Heart right ventricle (tissue), 16 donors: Measurements from ENCODE around the gene ATXN7. TPM values are rescaled to one million over a fixed set of nuclear protein-coding genes. Genes with fewer than 3 reads are reported as not detected.

Source experiments
- ATAC-seq, 8 donors: fragments of 200-7000 bp; cut with Tn5 transposase; one replicate each; pipeline ENCODE4 v1.9.1; 2020; ENCODE audit warnings: mild to moderate bottlenecking in 8 of 8, moderate library complexity in 8 of 8, moderate number of reproducible peaks in 1 of 8
- DNase-seq, 2 donors: peaks; one replicate each; pipeline ENCODE4 v3.0.0-alpha.2; 2020
- H3K27ac ChIP-seq, 10 donors: fragments of 200-600 bp; sonication (generic) in 2 of 10; one replicate each; pipeline versions ENCODE4 v1.5.0 to v1.8.0; 2020 to 2022; ENCODE audit warnings: mild to moderate bottlenecking in 3 of 10
- H3K27me3 ChIP-seq, 7 donors: fragments of 200-600 bp; one replicate each; pipeline ENCODE4 v1.8.0; 2021 to 2022; ENCODE audit warnings: mild to moderate bottlenecking in 2 of 7
- H3K36me3 ChIP-seq, 9 donors: fragments of 200-600 bp; sonication (generic) in 1 of 9; one replicate each; pipeline versions ENCODE4 v1.5.0 to v1.8.0; 2020 to 2022; ENCODE audit warnings: mild to moderate bottlenecking in 2 of 9
- H3K4me1 ChIP-seq, 9 donors: fragments of 200-600 bp; sonication (generic) in 1 of 9; one replicate each; pipeline versions ENCODE4 v1.5.0 to v1.8.0; 2020 to 2022; ENCODE audit warnings: mild to moderate bottlenecking in 4 of 9
- H3K4me3 ChIP-seq, 10 donors: fragments of 200-600 bp; sonication (generic) in 2 of 10; one replicate each; pipeline versions ENCODE4 v1.5.0 to v1.8.0; 2020 to 2022; ENCODE audit warnings: mild to moderate bottlenecking in 7 of 10, moderate library complexity in 2 of 10
- H3K9me3 ChIP-seq, 11 donors: fragments of 200-600 bp in 10 of 11; sonication (generic) in 2 of 11; one replicate each; pipeline versions ENCODE4 v1.5.0 to v1.8.0; 2013 to 2022; ENCODE audit warnings: mild to moderate bottlenecking in 2 of 11, control low read depth in 1 of 11, moderate library complexity in 1 of 11
- WGBS, 2 donors: extraction: QIAGEN DNeasy Blood & Tissue Kit; methylation state at CpG; one replicate each; pipeline ENCODE4 v1.1.7; 2013; ENCODE audit warnings: inconsistent platforms in 1 of 2; 5-methylcytosine and 5-hydroxymethylcytosine counted together
- intact Hi-C, 10 donors: fragments of 100-400 bp; cut with DNase I; formaldehyde crosslinking; loops; one replicate each; pipeline versions ENCODE4 v1.11.1 to v1.14.2; 2022
- polyA plus RNA-seq, 2 donors: library from polyadenylated mRNA; stranded (reverse); fragments of 200-250 nt; gene quantifications; one replicate each; pipeline ENCODE4 v1.2.3, GENCODE V29; 2013
- total RNA-seq, 10 donors: library from RNA; stranded (reverse); fragmentation: NEBNext Ultra II Directional in 3 of 10; extraction: Animal tissue kit (Norgen Biotek cat#: 25700) in 3 of 10; gene quantifications; one replicate each; pipeline versions ENCODE4 v1.2.1 to v1.2.4, GENCODE V29; 2021 to 2023
- TF ChIP-seq, protein P1 (sequence below), 9 donors: fragments of 200-600 bp; sonication (generic) in 2 of 9; IDR thresholded peaks; one replicate each; pipeline versions ENCODE4 v1.5.0 to v1.8.0; 2021 to 2022; ENCODE audit warnings: antibody characterized with exemption in 9 of 9, mild to moderate bottlenecking in 5 of 9, moderate library complexity in 1 of 9
- donor health status: Arrhythmogenic right ventricular cardiomyopathy.
- donor health status: ischemic (EF 13 %, LVEDD 7.1; RV severe dilation, severe dysfunction).
- donor health status: healthy with polysubstance abuse.
- donor health status: DM: no; HTN: yes; CAD: no.
- donor health status: DM: no; HTN: no; CAD: no.
- donor health status: ischemic (EF 25% LVEDD 6.9; RV normal size, moderate dysfunction).
- donor health status: ischemic (EF 25% LVEDD 5.7; RV mildly dilated, moderate dysfunction).
- donor health status: healthy.
- donor health status: DM: yes; HTN: yes; CAD: no.
- donor health status: Ischemic cardiomyopathy.
- donor health status: ischemic (EF 35%, LVEDD 5.7; RV mildly dilated, moderate dysfunction).
- donor health status: nonischemic (EF 11% LVEDD 7.7; RV severe dilation, severe dysfunction).
- donor health status: DM: yes; HTN: yes; CAD: no.
- donor health status: PGD.
- donor health status: ischemic (EF 29% LVEDD 5.4; RV normal size, mild dysfunction).
- donor health status: nonischemic (EF 23%, LVEDD 6.1; RV moderate dilation, normal function).

The ATXN7 gene
- total and polyA plus RNA-seq, 12 donors: 1.7 to 31.0 (median 19.6) TPM

DNA sequence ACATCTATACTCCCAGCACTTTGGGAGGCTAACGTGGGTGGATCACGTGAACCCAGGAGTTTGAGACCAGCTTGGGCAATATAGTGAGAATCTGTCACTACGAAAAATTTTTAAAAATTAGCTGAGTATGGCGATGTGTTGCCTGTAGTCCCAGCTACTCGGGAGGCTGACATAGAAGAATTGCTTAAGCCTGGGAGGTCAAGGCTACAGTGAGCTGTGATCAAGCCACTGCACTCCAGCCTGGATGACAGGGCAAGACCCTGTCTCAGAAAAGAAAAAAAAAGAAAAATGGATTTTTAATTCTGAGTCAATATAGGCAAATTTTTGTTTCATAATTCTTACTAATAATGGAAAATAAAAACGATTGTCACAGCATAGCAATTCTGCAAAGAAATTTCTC, 31.3 kb upstream of the ATXN7 start:
- Histone ChIP-seq H3K4me1 (no peaks in the 10 kb centered on the region), H3K27ac (no peak overlapping the region), H3K36me3 (peaks cover 0 to 97% (median 21%) of the 10 kb centered on the region in 9 donors), H3K4me3 (no peak overlapping the region), H3K9me3 (no peaks in the 10 kb centered on the region), H3K27me3 (no peaks in the 10 kb centered on the region)
- ATAC-seq (no peak), DNase-seq (no peak)
- intact Hi-C loops: no loop called here
- TF ChIP-seq, protein P1, sequence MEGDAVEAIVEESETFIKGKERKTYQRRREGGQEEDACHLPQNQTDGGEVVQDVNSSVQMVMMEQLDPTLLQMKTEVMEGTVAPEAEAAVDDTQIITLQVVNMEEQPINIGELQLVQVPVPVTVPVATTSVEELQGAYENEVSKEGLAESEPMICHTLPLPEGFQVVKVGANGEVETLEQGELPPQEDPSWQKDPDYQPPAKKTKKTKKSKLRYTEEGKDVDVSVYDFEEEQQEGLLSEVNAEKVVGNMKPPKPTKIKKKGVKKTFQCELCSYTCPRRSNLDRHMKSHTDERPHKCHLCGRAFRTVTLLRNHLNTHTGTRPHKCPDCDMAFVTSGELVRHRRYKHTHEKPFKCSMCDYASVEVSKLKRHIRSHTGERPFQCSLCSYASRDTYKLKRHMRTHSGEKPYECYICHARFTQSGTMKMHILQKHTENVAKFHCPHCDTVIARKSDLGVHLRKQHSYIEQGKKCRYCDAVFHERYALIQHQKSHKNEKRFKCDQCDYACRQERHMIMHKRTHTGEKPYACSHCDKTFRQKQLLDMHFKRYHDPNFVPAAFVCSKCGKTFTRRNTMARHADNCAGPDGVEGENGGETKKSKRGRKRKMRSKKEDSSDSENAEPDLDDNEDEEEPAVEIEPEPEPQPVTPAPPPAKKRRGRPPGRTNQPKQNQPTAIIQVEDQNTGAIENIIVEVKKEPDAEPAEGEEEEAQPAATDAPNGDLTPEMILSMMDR (IDR thresholded peaks at IDR 0.05): no peak
- 88 to 94% methylated on average over 6 of the region's 6 CpGs for WGBS, 2 donors

DNA sequence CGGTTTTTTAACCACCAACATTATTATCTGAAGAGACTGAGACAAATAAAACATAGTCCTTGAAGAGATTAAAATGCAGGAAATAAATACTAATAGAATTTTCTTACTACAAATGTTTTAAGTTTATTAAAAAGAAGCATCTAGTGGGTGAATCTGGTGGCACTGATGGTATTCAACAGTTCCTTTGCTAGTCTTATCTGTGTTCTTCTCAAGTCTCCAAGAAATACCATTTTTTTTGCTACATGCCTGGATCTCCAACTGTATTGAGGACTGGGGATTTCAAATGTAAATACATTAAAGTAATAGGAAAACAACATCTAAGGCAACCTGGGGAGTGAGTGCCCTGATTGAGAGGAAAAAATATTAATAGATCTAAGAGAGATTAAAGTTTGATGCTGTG, 22.0 kb upstream of the ATXN7 start:
- DNase-seq: no peak
- WGBS, 2 donors: 2 to 46% methylated on average over 1 of the region's 1 CpG
- Histone ChIP-seq H3K27ac (no peak overlapping the region), H3K9me3 (peaks cover 0 to 11% (median 0%) of the 10 kb centered on the region in 11 donors), H3K27me3 (no peaks in the 10 kb centered on the region), H3K36me3 (peaks cover 0 to 12% (median 0%) of the 10 kb centered on the region in 9 donors), H3K4me1 (peaks cover 0 to 8% (median 0%) of the 10 kb centered on the region in 9 donors), H3K4me3 (no peak overlapping the region)
- ATAC-seq: no peak
- TF ChIP-seq, protein P1 (IDR thresholded peaks at IDR 0.05): no peak
- intact Hi-C loops: loop anchor here in 1 of 10 donors (10.0 kb wide), 1 partner anchor 153 kb away; no protein-coding TSS in a partner anchor

DNA sequence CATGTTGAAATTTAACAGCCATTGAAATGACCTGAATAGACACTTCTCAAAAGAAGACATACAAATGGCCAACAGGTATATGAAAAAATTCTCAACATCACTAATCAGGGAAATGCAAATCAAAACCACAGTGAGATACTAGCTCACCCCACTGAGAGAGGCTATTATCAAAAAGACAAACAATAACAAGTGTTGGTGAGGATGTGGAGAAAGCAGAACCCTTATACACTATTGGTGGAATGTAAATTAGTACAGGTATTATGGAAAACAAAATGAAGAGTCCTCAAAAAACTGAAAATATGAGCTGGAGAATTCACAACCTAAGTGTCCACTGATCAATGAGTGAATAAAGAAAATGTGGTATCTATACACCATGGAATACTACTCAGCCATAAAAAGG, 21.5 kb upstream of the ATXN7 start:
- intact Hi-C loops: loop anchor here in 1 of 10 donors (10.0 kb wide), 1 partner anchor 153 kb away; no protein-coding TSS in a partner anchor
- no peak overlapping the region for H3K27ac ChIP-seq
- DNase-seq (no peak), ATAC-seq (no peak)
- H3K27me3 ChIP-seq: no peaks in the 10 kb centered on the region
- TF ChIP-seq, protein P1 (IDR thresholded peaks at IDR 0.05): no peak
- peaks cover 0 to 8% (median 0%) of the 10 kb centered on the region in 9 donors for H3K36me3 ChIP-seq
- peaks cover 0 to 8% (median 0%) of the 10 kb centered on the region in 9 donors for H3K4me1 ChIP-seq
- H3K9me3 ChIP-seq: peaks cover 0 to 11% (median 0%) of the 10 kb centered on the region in 11 donors
- H3K4me3 ChIP-seq: no peak overlapping the region

DNA sequence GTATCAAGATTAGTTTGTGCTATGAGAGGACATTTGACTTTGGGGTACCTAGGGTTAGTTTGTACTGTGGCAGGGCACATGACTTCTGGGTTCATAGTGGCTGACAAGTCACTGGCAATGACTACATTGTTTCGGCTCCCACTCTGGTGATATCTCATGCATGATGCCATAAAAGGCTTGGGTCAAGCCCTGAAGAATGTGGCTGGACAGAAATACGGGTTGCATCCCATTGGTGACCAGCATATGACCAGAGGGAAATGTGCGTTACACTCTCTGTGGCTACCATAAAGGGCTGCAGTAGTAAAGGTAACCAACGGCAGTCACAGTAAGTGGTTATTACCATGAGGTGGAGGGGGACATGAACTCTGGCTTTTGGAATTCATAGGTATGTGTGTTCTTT, 18.5 kb upstream of the ATXN7 start:
- ATAC-seq (no peak), DNase-seq (no peak)
- whole genome bisulfite sequencing, 2 donors: 80 to 82% methylated on average over 4 of the region's 4 CpGs
- Histone ChIP-seq H3K4me1 (peaks cover 0 to 11% (median 0%) of the 10 kb centered on the region in 9 donors), H3K4me3 (no peak overlapping the region), H3K27ac (no peak overlapping the region), H3K27me3 (no peaks in the 10 kb centered on the region), H3K9me3 (peaks cover 0 to 11% (median 0%) of the 10 kb centered on the region in 11 donors), H3K36me3 (no peaks in the 10 kb centered on the region)
- TF ChIP-seq, protein P1 (IDR thresholded peaks at IDR 0.05): no peak
- intact Hi-C loops: loop anchor here in 1 of 10 donors (10.0 kb wide), 1 partner anchor 150 kb away; no protein-coding TSS in a partner anchor
